Choroid plexus epithelial cell (primary cell): ENCODE measurements around the gene REEP3.

Experiments
- DNase-seq: peaks from one replicate; pipeline ENCODE4 v3.0.0-alpha.2; 2010; ENCODE audit warnings: low read depth
- H3K4me3 ChIP-seq: 2 replicates; pipeline ENCODE4 v1.5.1; 2011; ENCODE audit warnings: low read depth, mild to moderate bottlenecking, control low read depth, low read length, moderate library complexity
- TF ChIP-seq, protein P1 (sequence below): conservative IDR thresholded peaks from 2 replicates; pipeline ENCODE4 v1.5.1; 2011; ENCODE audit warnings: low read depth, mild to moderate bottlenecking, control low read depth, inconsistent platforms, low read length, moderate library complexity

REEP3 gene

DNA sequence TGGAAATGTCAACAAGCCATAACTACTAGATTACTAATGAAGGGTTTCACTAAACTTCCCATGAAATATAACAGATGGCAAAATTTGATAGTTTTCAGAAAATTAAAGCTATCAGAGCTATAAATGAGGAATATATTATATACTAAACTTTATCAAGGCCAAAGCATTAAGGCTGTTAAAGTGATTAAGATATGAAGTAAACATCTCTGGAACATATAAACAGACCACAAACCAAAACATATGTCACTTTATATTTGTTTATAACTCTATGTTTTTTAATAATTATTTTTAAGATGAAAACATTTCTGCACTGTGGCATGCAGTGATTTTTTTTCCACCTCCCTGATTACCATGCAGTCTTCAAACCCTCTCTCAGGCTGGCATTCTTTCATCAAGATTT is 120.2 kb downstream of the REEP3 start:
- DNase-seq, result no peak
- no peak overlapping the region for H3K4me3 ChIP-seq
- TF ChIP-seq, protein P1, sequence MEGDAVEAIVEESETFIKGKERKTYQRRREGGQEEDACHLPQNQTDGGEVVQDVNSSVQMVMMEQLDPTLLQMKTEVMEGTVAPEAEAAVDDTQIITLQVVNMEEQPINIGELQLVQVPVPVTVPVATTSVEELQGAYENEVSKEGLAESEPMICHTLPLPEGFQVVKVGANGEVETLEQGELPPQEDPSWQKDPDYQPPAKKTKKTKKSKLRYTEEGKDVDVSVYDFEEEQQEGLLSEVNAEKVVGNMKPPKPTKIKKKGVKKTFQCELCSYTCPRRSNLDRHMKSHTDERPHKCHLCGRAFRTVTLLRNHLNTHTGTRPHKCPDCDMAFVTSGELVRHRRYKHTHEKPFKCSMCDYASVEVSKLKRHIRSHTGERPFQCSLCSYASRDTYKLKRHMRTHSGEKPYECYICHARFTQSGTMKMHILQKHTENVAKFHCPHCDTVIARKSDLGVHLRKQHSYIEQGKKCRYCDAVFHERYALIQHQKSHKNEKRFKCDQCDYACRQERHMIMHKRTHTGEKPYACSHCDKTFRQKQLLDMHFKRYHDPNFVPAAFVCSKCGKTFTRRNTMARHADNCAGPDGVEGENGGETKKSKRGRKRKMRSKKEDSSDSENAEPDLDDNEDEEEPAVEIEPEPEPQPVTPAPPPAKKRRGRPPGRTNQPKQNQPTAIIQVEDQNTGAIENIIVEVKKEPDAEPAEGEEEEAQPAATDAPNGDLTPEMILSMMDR, result no peak

DNA sequence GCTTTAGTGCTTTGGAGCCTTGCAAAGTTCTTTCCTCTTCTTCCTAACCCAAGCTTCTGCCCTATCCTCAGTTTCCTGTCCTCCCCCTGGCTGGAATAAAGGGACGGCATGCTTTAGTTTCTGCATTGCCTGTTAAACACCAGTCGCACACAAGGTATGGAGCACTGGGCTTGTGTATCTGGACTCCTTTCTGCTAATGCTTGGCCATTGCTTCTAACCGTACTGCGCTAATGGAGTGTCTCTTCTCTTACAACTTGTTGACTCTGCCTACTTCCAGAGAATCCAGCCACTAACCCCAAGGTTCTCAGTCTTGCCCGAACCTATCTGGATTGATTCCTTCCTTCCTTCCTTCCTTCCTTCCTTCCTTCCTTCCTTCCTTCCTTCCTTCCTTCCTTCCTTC is 120.6 kb downstream of the REEP3 start:
- TF ChIP-seq, protein P1, result no peak
- H3K4me3 ChIP-seq, result no peak overlapping the region
- no peak for DNase-seq

DNA sequence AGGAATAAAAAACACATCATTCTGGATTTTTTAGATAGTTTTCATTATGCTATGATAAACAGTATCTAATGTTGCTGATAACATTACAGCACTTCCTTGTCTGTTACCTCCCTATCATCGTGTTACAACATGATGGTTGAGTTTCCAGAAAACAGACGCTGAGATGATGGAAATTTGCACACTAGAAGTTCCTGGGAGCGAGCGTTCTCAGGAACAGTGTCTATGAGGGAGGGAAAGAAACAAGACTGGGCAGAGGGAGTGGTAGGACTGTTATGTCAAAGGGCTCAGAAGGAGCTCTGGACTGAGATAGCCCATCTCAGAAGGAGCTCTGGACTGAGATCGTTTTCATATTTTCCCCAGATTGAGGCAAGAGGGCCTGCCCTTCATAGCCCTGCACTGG is 121.6 kb downstream of the REEP3 start:
- TF ChIP-seq, protein P1, result no peak
- H3K4me3 ChIP-seq, result no peak overlapping the region
- no peak for DNase-seq

DNA sequence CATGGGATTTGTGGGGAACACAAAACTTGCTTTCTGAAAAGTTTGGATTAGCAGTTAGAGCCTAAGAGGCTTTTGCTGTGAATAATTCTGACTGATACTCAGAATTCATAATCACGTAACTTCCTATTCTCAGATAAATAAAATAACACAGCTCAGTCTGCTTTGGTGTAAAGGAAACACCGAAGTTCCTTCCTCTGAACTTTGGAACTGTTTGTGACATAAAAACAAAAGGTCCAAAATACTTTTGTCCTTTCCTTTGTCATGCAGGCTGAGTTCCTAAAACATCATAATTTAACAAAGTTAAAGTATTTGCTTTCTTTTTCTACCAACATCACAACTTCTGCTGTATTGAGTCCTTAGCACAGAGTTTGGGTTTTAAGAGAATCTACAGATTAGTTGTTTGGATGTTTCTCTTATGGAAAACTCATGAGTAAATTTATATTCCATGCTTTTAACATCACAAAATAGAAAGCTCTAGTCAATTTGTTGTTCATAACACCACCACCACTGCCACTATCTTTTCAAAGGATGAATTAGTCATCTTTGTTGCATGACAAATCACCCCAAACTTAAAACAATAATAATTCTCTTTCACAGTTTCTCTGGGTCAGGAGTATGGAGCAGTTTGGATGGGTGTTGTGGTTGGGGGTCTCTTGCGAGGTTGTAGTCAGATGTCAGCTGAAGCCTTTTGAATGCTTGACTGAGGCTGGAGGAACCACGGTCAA is 123.4 kb downstream of the REEP3 start:
- H3K4me3 ChIP-seq, result no peak overlapping the region
- TF ChIP-seq, protein P1, result no peak
- DNase-seq, result no peak

DNA sequence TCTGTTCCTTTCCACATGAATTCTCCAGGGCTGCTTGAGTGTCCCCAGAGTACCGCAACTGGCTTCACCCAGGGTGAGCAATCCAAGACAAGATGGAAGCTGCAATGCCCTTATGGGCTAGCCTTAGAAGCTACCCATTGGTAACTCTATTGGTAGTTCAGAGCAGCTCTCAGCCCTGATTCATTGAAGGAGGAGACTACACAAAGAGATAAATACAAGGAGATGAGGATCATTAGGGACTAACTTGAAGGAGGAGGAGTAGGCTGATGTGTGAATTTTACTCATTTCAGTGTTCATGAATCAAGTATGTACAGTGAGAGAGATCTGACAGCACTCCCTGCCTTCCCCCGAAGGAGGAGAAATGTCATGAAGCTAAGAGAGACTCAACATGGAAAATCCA is 124.0 kb downstream of the REEP3 start:
- no peak overlapping the region for H3K4me3 ChIP-seq
- TF ChIP-seq, protein P1, result no peak
- no peak for DNase-seq

DNA sequence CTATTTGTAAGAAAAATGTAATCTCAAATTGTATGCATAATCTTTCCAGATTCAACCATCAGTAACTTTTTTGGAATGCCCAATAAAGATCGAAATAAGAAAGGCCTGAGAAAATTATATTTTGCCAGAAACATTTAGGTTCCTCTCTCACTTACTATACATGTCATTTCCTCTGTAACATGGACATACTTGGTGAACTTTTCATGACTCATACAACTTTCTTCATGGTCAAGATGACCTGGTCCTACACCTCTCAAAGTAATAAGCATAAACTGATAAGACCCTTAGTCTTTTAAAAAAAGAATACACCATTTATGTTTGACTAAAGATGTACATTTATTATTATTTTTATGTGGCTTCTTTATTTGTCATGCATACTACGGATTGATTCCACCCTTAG is 125.3 kb downstream of the REEP3 start:
- no peak for DNase-seq
- TF ChIP-seq, protein P1, result no peak
- no peak overlapping the region for H3K4me3 ChIP-seq

DNA sequence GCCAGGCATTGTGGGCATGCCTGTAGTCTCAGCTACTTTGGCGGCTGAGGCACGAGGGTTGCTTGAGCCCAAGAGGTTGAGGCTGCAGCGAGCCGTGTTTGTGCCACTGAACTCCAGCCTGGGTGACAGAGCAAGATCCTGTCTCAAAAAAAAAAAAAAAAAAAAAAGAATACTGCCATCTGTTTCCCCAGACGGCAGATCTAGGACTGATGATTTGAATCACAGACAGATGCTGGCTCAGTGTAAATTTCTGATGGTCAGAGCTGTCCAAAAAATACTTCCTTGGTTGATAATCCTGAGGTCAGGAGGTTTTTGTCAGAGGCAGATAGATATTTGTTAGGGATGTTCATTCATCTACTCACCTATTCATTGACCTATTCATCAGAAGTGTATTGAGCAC is 130.7 kb downstream of the REEP3 start:
- no peak for DNase-seq
- H3K4me3 ChIP-seq, result no peak overlapping the region
- TF ChIP-seq, protein P1, result no peak
